BJ (cell line): Measurements from ENCODE around the gene BORCS6. TPM values are rescaled to one million over a fixed set of nuclear protein-coding genes. Genes with fewer than 3 reads are reported as not detected.

Experiments used
- polyA plus RNA-seq: library from polyadenylated mRNA; depleted of rRNA; stranded (reverse); fragments of >200 nt; gene quantifications from 2 replicates; pipeline ENCODE4 v1.2.3, GENCODE V29; 2011; rRNA removed

The BORCS6 gene
- polyA plus RNA-seq, 1 experiment, result 4.5 TPM

Other genes starting within 250 kb of the BORCS6 start
- 0.01 TPM in 1 of 2 replicates, not detected in the other for gene GUCY2D, start 187.6 kb downstream of the BORCS6 start, polyA plus RNA-seq
- gene ALOX15B, start 151.1 kb downstream of the BORCS6 start, polyA plus RNA-seq, result not detected in 2 replicates
- gene ALOX12B, start 102.5 kb downstream of the BORCS6 start, polyA plus RNA-seq, result not detected in 2 replicates
- gene ALOXE3, start 71.7 kb downstream of the BORCS6 start, polyA plus RNA-seq, result 0.04 and 0.10 TPM in 2 replicates
- gene HES7, start 66.1 kb downstream of the BORCS6 start, polyA plus RNA-seq, result not detected in 2 replicates
- gene PER1, start 37.8 kb downstream of the BORCS6 start, polyA plus RNA-seq, result 5.1 and 7.7 TPM in 2 replicates
- gene VAMP2, start 27.2 kb downstream of the BORCS6 start, polyA plus RNA-seq, result 20.1 and 22.8 TPM in 2 replicates
- gene TMEM107, start 13.8 kb downstream of the BORCS6 start, polyA plus RNA-seq, result 13.6 and 14.5 TPM in 2 replicates
- gene AURKB, start 20.4 kb upstream of the BORCS6 start, polyA plus RNA-seq, result 13.4 and 26.1 TPM in 2 replicates
- 5.4 and 9.2 TPM in 2 replicates for gene CTC1, start 57.9 kb upstream of the BORCS6 start, polyA plus RNA-seq
- gene PFAS, start 59.1 kb upstream of the BORCS6 start, polyA plus RNA-seq, result 12.2 and 15.6 TPM in 2 replicates
- 35.5 and 50.7 TPM in 2 replicates for gene RANGRF, start 98.5 kb upstream of the BORCS6 start, polyA plus RNA-seq
- gene SLC25A35, start 105.2 kb upstream of the BORCS6 start, polyA plus RNA-seq, result 1.8 and 2.6 TPM in 2 replicates
- not detected in 2 replicates for gene ARHGEF15, start 120.1 kb upstream of the BORCS6 start, polyA plus RNA-seq
- not detected in 2 replicates for gene ODF4, start 149.7 kb upstream of the BORCS6 start, polyA plus RNA-seq
- gene RPL26, start 193.0 kb upstream of the BORCS6 start, polyA plus RNA-seq, result 2,021 and 3,734 TPM in 2 replicates
- gene RNF222, start 207.6 kb upstream of the BORCS6 start, polyA plus RNA-seq, result not detected in 2 replicates
- gene NDEL1, start 245.7 kb upstream of the BORCS6 start, polyA plus RNA-seq, result 72.2 and 74.5 TPM in 2 replicates